PC-3 (cell line): ENCODE measurements around the gene SAMD13. TPM values are rescaled to one million over a fixed set of nuclear protein-coding genes. Genes with fewer than 3 reads are reported as not detected.

Source experiments
- ATAC-seq: fragments of 200-7000 bp; cut with Tn5 transposase; 2 replicates; pipeline ENCODE4 v1.9.1; 2020; ENCODE audit warnings: mild to moderate bottlenecking, moderate library complexity
- BruUV-seq: library from RNA; stranded (reverse); fragments of 400-500 nt; replicated peaks from 2 replicates; lab custom pipeline; 2021; lab: Mats Ljungman, UMichigan
- CTCF ChIA-PET: fragments of 300-600 bp; sonication (Branson Sonifier 250); formaldehyde crosslinking; loops from one replicate; lab custom pipeline; 2022; ENCODE audit warnings: antibody characterized with exemption; lab: Charles Lee
- POLR2A ChIA-PET: fragments of 300-600 bp; sonication (Branson Sonifier 250); formaldehyde crosslinking; loops from one replicate; lab custom pipeline; 2022; ENCODE audit warnings: antibody characterized with exemption; ENCODE audit not compliant: unreplicated experiment; lab: Charles Lee
- DNase-seq: peaks from one replicate; pipeline ENCODE4 v3.0.0-alpha.2; 2015
- H2AFZ ChIP-seq: fragments of 300-600 bp; sonication (generic); 2 replicates; pipeline ENCODE4 v1.6.0; 2016; ENCODE audit warnings: antibody characterized with exemption, low read length
- H3F3A ChIP-seq: fragments of 300-600 bp; sonication (generic); one replicate; pipeline ENCODE4 v1.6.0; 2017; ENCODE audit warnings: antibody characterized with exemption, low read length, control low read depth, mild to moderate bottlenecking; ENCODE audit not compliant: unreplicated experiment
- H3K27ac ChIP-seq: fragments of 300-600 bp; sonication (generic); 2 replicates; pipeline ENCODE4 v1.5.1; 2016; ENCODE audit warnings: mild to moderate bottlenecking, low read length
- H3K27me3 ChIP-seq: fragments of 300-600 bp; sonication (generic); 2 replicates; pipeline ENCODE4 v1.6.1; 2016; ENCODE audit warnings: low read length, mixed read lengths
- H3K36me3 ChIP-seq: fragments of 300-600 bp; sonication (generic); 2 replicates; pipeline ENCODE4 v1.6.1; 2016; ENCODE audit warnings: low read depth, mixed run types, low read length, mixed read lengths
- H3K4me1 ChIP-seq: fragments of 300-600 bp; sonication (generic); 2 replicates; pipeline ENCODE4 v1.5.1; 2016; ENCODE audit warnings: low read length; ENCODE audit not compliant: insufficient read depth
- H3K4me2 ChIP-seq: fragments of 300-600 bp; sonication (generic); 2 replicates; pipeline ENCODE4 v1.6.0; 2016; ENCODE audit warnings: low read length
- H3K4me3 ChIP-seq: fragments of 300-600 bp; sonication (generic); 2 replicates; pipeline ENCODE4 v1.5.1; 2016; ENCODE audit warnings: mild to moderate bottlenecking, low read length, mixed read lengths
- H3K79me2 ChIP-seq: fragments of 300-600 bp; sonication (generic); 2 replicates; pipeline ENCODE4 v1.6.1; 2017; ENCODE audit warnings: low read length, mixed read lengths
- H3K9ac ChIP-seq: fragments of 300-600 bp; sonication (generic); 2 replicates; pipeline ENCODE4 v1.6.0; 2016; ENCODE audit warnings: mild to moderate bottlenecking, low read length
- H3K9me2 ChIP-seq: fragments of 300-600 bp; sonication (generic); replicated peaks from 2 replicates; pipeline ENCODE4 v1.6.1; 2016; ENCODE audit warnings: mixed run types, low read length, mixed read lengths
- H3K9me3 ChIP-seq: fragments of 300-600 bp; sonication (generic); 2 replicates; pipeline ENCODE4 v1.6.1; 2016; ENCODE audit warnings: low read length, mixed read lengths
- H4K20me1 ChIP-seq: fragments of 300-600 bp; sonication (generic); 2 replicates; pipeline ENCODE4 v1.6.1; 2016; ENCODE audit warnings: low read length, mixed read lengths
- EZH2 ChIP-seq: fragments of 300-600 bp; sonication (generic); IDR thresholded peaks from one replicate; pipeline ENCODE4 v1.6.1; 2017; ENCODE audit warnings: antibody characterized with exemption, mild to moderate bottlenecking, low read length; ENCODE audit not compliant: unreplicated experiment
- EZH2phosphoT487 ChIP-seq: fragments of 300-600 bp; sonication (generic); IDR thresholded peaks from 2 replicates; pipeline ENCODE4 v1.6.1; 2018; ENCODE audit warnings: mild to moderate bottlenecking, antibody characterized with exemption, low read length, borderline replicate concordance
- intact Hi-C: fragments of 100-400 bp; cut with micrococcal nuclease; formaldehyde crosslinking; loops from 2 replicates; pipeline ENCODE4 v1.9.0; 2023
- total RNA-seq: library from RNA; depleted of rRNA; stranded (reverse); fragments of >200 nt; gene quantifications from 2 replicates; pipeline ENCODE4 v1.2.3, GENCODE V29; 2014
- TF ChIP-seq, protein P1 (sequence below): fragments of 300-600 bp; sonication (generic); conservative IDR thresholded peaks from 2 replicates; pipeline ENCODE4 v1.5.1; 2017; ENCODE audit warnings: antibody characterized with exemption, low read depth, mild to moderate bottlenecking, low read length

The SAMD13 gene
- total RNA-seq, 1 experiment from 2014 or later, result 1.1 TPM

DNA sequence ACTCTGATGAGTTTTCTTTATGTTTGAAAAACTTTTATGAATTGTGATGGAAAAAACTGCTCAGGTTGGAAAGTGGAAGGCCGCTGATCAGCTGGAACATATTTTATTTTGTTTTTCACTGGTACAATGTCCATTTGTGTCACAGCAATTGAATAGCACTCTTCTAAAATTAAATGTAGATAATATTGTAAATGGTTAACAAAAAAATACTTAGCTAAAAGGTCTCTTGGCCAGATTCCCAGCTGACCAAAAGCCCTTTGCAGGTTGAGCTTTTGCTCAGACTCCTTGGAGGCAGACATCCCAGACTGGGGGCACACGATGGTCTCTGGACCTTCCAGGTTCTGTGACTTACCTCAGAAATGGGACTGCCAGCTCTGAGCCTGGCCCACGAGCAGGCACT lies 26.3 kb downstream of the SAMD13 start:
- POLR2A ChIA-PET, result no interaction called here

DNA sequence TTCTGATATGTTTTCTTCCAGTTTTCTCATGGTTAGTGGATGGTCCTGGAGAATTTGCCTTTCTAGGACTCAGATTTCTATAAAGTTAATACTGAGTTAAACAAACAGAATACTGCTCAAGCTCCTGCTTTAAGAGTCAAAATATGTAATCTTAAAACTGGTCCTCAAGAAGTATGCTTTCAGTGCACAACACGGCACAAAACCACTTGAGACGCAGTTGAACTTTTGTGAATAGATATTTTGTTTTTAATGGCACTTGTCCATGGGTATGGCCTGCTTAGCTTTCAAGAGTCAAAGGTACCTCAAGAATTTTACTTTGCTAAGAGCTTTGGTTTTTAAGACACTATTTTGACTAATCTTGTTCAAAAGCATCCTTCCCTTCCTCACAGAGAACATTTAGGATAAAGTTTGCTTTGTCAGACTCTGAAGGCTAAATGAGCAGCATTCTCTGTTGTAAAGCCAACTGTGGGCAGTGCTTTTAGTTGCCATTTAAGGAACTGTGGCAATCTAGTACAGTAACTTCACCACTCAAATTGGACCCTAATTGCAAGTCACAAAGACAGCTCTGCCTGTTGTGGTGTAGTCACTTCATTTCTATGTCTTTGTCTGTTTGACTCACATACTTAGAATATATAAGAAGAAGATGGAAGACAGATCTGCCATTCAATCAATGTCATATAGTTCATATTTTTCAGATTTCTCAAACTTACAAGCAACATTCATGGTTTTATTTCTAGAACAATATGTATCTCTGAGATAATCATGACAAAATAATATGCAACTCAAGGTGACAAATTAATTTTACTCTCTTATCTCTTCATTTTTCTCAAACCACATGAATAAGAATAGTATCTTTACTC lies 28.8 kb downstream of the SAMD13 start:
- no peak overlapping the region for H3K27ac ChIP-seq
- no peaks in the 10 kb centered on the region for H3K79me2 ChIP-seq
- ChIA-PET POLR2A (no interaction called here), CTCF (no interaction called here)
- no peak overlapping the region for H2AFZ ChIP-seq
- TF ChIP-seq EZH2, result no peak
- TF ChIP-seq, protein P1, sequence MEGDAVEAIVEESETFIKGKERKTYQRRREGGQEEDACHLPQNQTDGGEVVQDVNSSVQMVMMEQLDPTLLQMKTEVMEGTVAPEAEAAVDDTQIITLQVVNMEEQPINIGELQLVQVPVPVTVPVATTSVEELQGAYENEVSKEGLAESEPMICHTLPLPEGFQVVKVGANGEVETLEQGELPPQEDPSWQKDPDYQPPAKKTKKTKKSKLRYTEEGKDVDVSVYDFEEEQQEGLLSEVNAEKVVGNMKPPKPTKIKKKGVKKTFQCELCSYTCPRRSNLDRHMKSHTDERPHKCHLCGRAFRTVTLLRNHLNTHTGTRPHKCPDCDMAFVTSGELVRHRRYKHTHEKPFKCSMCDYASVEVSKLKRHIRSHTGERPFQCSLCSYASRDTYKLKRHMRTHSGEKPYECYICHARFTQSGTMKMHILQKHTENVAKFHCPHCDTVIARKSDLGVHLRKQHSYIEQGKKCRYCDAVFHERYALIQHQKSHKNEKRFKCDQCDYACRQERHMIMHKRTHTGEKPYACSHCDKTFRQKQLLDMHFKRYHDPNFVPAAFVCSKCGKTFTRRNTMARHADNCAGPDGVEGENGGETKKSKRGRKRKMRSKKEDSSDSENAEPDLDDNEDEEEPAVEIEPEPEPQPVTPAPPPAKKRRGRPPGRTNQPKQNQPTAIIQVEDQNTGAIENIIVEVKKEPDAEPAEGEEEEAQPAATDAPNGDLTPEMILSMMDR, result no peak
- no peak for TF ChIP-seq EZH2phosphoT487
- no peaks in the 10 kb centered on the region for H3K36me3 ChIP-seq
- no peaks in the 10 kb centered on the region for H4K20me1 ChIP-seq
- no peak overlapping the region for H3K4me3 ChIP-seq
- DNase-seq (no peak), ATAC-seq (no peak)
- no peaks in the 10 kb centered on the region for H3K4me1 ChIP-seq
- intact Hi-C loops, result no loop called here
- no peaks in the 10 kb centered on the region for H3K27me3 ChIP-seq
- H3K4me2 ChIP-seq, result no peak overlapping the region
- H3F3A ChIP-seq, result no peaks in the 10 kb centered on the region
- no peaks in the 10 kb centered on the region for H3K9me2 ChIP-seq
- no TSS peak for BruUV-seq
- no peaks in the 10 kb centered on the region for H3K9me3 ChIP-seq
- H3K9ac ChIP-seq, result no peak overlapping the region

More for the DNA sequence above, 26.3 kb downstream of the SAMD13 start:
- Histone ChIP-seq H3K27ac (no peak overlapping the region), H3K4me1 (no peaks in the 10 kb centered on the region), H3F3A (no peaks in the 10 kb centered on the region), H4K20me1 (no peaks in the 10 kb centered on the region), H3K36me3 (no peaks in the 10 kb centered on the region), H3K9me3 (no peaks in the 10 kb centered on the region), H3K27me3 (no peaks in the 10 kb centered on the region), H2AFZ (no peak overlapping the region), H3K4me2 (no peak overlapping the region), H3K4me3 (no peak overlapping the region), H3K9me2 (no peaks in the 10 kb centered on the region), H3K9ac (no peak overlapping the region), H3K79me2 (no peaks in the 10 kb centered on the region)
- ATAC-seq (no peak), DNase-seq (no peak)
- no TSS peak for BruUV-seq
- CTCF ChIA-PET, result no interaction called here
- intact Hi-C loops, result no loop called here
- no peak for TF ChIP-seq EZH2phosphoT487

DNA sequence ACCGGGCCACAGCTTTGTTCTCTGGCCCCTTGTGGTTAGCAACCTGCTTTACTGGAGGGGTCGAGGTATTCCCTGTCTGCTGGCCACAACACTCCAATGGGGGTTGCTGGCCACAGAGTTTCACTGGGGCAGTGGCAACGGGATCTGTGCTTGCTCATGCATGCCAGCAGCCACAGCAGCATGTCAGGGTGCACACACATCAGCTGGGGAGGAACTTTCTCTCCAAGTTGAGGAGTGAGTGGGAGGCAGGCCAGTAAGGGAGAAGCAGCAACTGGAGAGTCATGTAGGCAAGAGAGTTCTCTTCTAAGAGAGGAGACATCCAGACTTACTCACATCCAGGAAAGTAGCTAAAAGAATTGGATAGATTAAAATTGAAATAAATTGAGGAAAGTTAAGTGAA lies 38.0 kb downstream of the SAMD13 start:
- no peaks in the 10 kb centered on the region for H4K20me1 ChIP-seq

More for the DNA sequence above, 38.0 kb downstream of the SAMD13 start:
- no peaks in the 10 kb centered on the region for H3F3A ChIP-seq
- ChIA-PET CTCF (no interaction called here), POLR2A (no interaction called here)
- no peaks in the 10 kb centered on the region for H3K9me2 ChIP-seq
- H3K4me1 ChIP-seq, result no peaks in the 10 kb centered on the region
- DNase-seq (no peak), ATAC-seq (no peak)
- H3K9ac ChIP-seq, result no peak overlapping the region
- BruUV-seq, result no TSS peak
- intact Hi-C loops, result no loop called here
- no peaks in the 10 kb centered on the region for H3K79me2 ChIP-seq
- H3K27ac ChIP-seq, result no peak overlapping the region
- H3K9me3 ChIP-seq, result no peaks in the 10 kb centered on the region
- no peak overlapping the region for H2AFZ ChIP-seq
- H3K4me3 ChIP-seq, result no peak overlapping the region
- no peaks in the 10 kb centered on the region for H3K36me3 ChIP-seq
- H3K4me2 ChIP-seq, result no peak overlapping the region
- TF ChIP-seq, protein P1, result no peak
- TF ChIP-seq EZH2phosphoT487, result no peak
- TF ChIP-seq EZH2, result no peak
- H3K27me3 ChIP-seq, result no peaks in the 10 kb centered on the region
